PC-3 (cell line): Measurements from ENCODE around the gene FAM174B. TPM values are rescaled to one million over a fixed set of nuclear protein-coding genes. Genes with fewer than 3 reads are reported as not detected.

Experiments used
- ATAC-seq: fragments of 200-7000 bp; cut with Tn5 transposase; 2 replicates; pipeline ENCODE4 v1.9.1; 2020; ENCODE audit warnings: mild to moderate bottlenecking, moderate library complexity
- BruUV-seq: library from RNA; stranded (reverse); fragments of 400-500 nt; replicated peaks from 2 replicates; lab custom pipeline; 2021; lab: Mats Ljungman, UMichigan
- CTCF ChIA-PET: fragments of 300-600 bp; sonication (Branson Sonifier 250); formaldehyde crosslinking; loops from one replicate; lab custom pipeline; 2022; ENCODE audit warnings: antibody characterized with exemption; lab: Charles Lee
- POLR2A ChIA-PET: fragments of 300-600 bp; sonication (Branson Sonifier 250); formaldehyde crosslinking; loops from one replicate; lab custom pipeline; 2022; ENCODE audit warnings: antibody characterized with exemption; ENCODE audit not compliant: unreplicated experiment; lab: Charles Lee
- DNase-seq: peaks from one replicate; pipeline ENCODE4 v3.0.0-alpha.2; 2015
- H2AFZ ChIP-seq: fragments of 300-600 bp; sonication (generic); 2 replicates; pipeline ENCODE4 v1.6.0; 2016; ENCODE audit warnings: antibody characterized with exemption, low read length
- H3F3A ChIP-seq: fragments of 300-600 bp; sonication (generic); one replicate; pipeline ENCODE4 v1.6.0; 2017; ENCODE audit warnings: antibody characterized with exemption, low read length, control low read depth, mild to moderate bottlenecking; ENCODE audit not compliant: unreplicated experiment
- H3K27ac ChIP-seq: fragments of 300-600 bp; sonication (generic); 2 replicates; pipeline ENCODE4 v1.5.1; 2016; ENCODE audit warnings: mild to moderate bottlenecking, low read length
- H3K27me3 ChIP-seq: fragments of 300-600 bp; sonication (generic); 2 replicates; pipeline ENCODE4 v1.6.1; 2016; ENCODE audit warnings: low read length, mixed read lengths
- H3K36me3 ChIP-seq: fragments of 300-600 bp; sonication (generic); 2 replicates; pipeline ENCODE4 v1.6.1; 2016; ENCODE audit warnings: low read depth, mixed run types, low read length, mixed read lengths
- H3K4me1 ChIP-seq: fragments of 300-600 bp; sonication (generic); 2 replicates; pipeline ENCODE4 v1.5.1; 2016; ENCODE audit warnings: low read length; ENCODE audit not compliant: insufficient read depth
- H3K4me2 ChIP-seq: fragments of 300-600 bp; sonication (generic); 2 replicates; pipeline ENCODE4 v1.6.0; 2016; ENCODE audit warnings: low read length
- H3K4me3 ChIP-seq: fragments of 300-600 bp; sonication (generic); 2 replicates; pipeline ENCODE4 v1.5.1; 2016; ENCODE audit warnings: mild to moderate bottlenecking, low read length, mixed read lengths
- H3K79me2 ChIP-seq: fragments of 300-600 bp; sonication (generic); 2 replicates; pipeline ENCODE4 v1.6.1; 2017; ENCODE audit warnings: low read length, mixed read lengths
- H3K9ac ChIP-seq: fragments of 300-600 bp; sonication (generic); 2 replicates; pipeline ENCODE4 v1.6.0; 2016; ENCODE audit warnings: mild to moderate bottlenecking, low read length
- H3K9me2 ChIP-seq: fragments of 300-600 bp; sonication (generic); replicated peaks from 2 replicates; pipeline ENCODE4 v1.6.1; 2016; ENCODE audit warnings: mixed run types, low read length, mixed read lengths
- H3K9me3 ChIP-seq: fragments of 300-600 bp; sonication (generic); 2 replicates; pipeline ENCODE4 v1.6.1; 2016; ENCODE audit warnings: low read length, mixed read lengths
- H4K20me1 ChIP-seq: fragments of 300-600 bp; sonication (generic); 2 replicates; pipeline ENCODE4 v1.6.1; 2016; ENCODE audit warnings: low read length, mixed read lengths
- CTCF ChIP-seq: fragments of 300-600 bp; sonication (generic); conservative IDR thresholded peaks from 2 replicates; pipeline ENCODE4 v1.5.1; 2017; ENCODE audit warnings: antibody characterized with exemption, low read depth, mild to moderate bottlenecking, low read length
- EZH2 ChIP-seq: fragments of 300-600 bp; sonication (generic); IDR thresholded peaks from one replicate; pipeline ENCODE4 v1.6.1; 2017; ENCODE audit warnings: antibody characterized with exemption, mild to moderate bottlenecking, low read length; ENCODE audit not compliant: unreplicated experiment
- EZH2phosphoT487 ChIP-seq: fragments of 300-600 bp; sonication (generic); IDR thresholded peaks from 2 replicates; pipeline ENCODE4 v1.6.1; 2018; ENCODE audit warnings: mild to moderate bottlenecking, antibody characterized with exemption, low read length, borderline replicate concordance
- intact Hi-C: fragments of 100-400 bp; cut with micrococcal nuclease; formaldehyde crosslinking; loops from 2 replicates; pipeline ENCODE4 v1.9.0; 2023
- total RNA-seq: library from RNA; depleted of rRNA; stranded (reverse); fragments of >200 nt; gene quantifications from 2 replicates; pipeline ENCODE4 v1.2.3, GENCODE V29; 2014

Gene FAM174B
- total RNA-seq, 1 experiment from 2014 or later = 9.6 TPM

GRCh38 chr15:92579931-92580470, 75.6 kb downstream of the FAM174B start:
- Histone ChIP-seq H4K20me1 (no peaks in the 10 kb centered on the region), H3K4me3 (no peak overlapping the region), H3F3A (no peaks in the 10 kb centered on the region), H2AFZ (no peak overlapping the region), H3K27me3 (peaks cover 98% of the 10 kb centered on the region), H3K9me2 (no peaks in the 10 kb centered on the region), H3K27ac (no peak overlapping the region), H3K4me2 (no peak overlapping the region), H3K79me2 (no peaks in the 10 kb centered on the region), H3K9ac (no peak overlapping the region), H3K36me3 (no peaks in the 10 kb centered on the region), H3K9me3 (no peaks in the 10 kb centered on the region), H3K4me1 (no peaks in the 10 kb centered on the region)
- BruUV-seq = no TSS peak
- no peak for ATAC-seq
- intact Hi-C loops = no loop called here
- no peak for TF ChIP-seq CTCF
- no peak for TF ChIP-seq EZH2
- TF ChIP-seq EZH2phosphoT487 = no peak
- POLR2A ChIA-PET = no interaction called here
- CTCF ChIA-PET = no interaction called here
- DNase-seq = no peak

DNA sequence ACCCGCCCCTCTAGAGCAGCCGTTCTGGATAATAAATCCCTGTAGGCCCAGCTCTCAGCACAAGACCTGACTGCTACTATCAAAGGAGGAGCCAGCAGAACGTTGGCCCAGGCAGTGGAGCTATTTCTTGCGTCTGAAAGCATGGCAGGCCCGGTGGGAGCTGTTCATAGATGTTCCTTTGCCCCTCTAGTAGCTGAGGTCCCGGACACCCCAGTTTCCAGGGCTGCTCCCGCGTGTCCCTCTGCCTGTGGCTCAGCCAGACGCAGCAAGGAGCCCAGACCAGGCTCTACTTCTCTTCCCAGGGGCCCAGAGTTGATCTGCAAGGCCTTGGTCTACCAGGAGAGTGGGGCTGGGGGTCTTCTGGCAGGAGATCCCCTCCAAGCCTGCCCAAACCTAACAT, 76.1 kb downstream of the FAM174B start:
- BruUV-seq = no TSS peak
- Histone ChIP-seq H3K9me2 (no peaks in the 10 kb centered on the region), H3K36me3 (no peaks in the 10 kb centered on the region), H3K4me1 (no peaks in the 10 kb centered on the region), H3K9ac (no peak overlapping the region), H3F3A (no peaks in the 10 kb centered on the region), H3K79me2 (no peaks in the 10 kb centered on the region), H3K27me3 (peaks cover 98% of the 10 kb centered on the region), H3K9me3 (no peaks in the 10 kb centered on the region), H2AFZ (no peak overlapping the region), H4K20me1 (no peaks in the 10 kb centered on the region), H3K4me3 (no peak overlapping the region), H3K4me2 (no peak overlapping the region), H3K27ac (no peak overlapping the region)
- ATAC-seq (no peak), DNase-seq (no peak)
- CTCF ChIA-PET = no interaction called here
- POLR2A ChIA-PET = no interaction called here
- intact Hi-C loops = no loop called here
- TF ChIP-seq CTCF (no peak), EZH2 (no peak), EZH2phosphoT487 (no peak)

- H4K20me1 ChIP-seq = no peaks in the 10 kb centered on the region
- TF ChIP-seq EZH2 (no peak), EZH2phosphoT487 (no peak), CTCF (no peak)
- H3K4me2 ChIP-seq = no peak overlapping the region
- no peaks in the 10 kb centered on the region for H3K36me3 ChIP-seq
- peaks cover 98% of the 10 kb centered on the region for H3K27me3 ChIP-seq
- no peaks in the 10 kb centered on the region for H3K4me1 ChIP-seq
- POLR2A ChIA-PET = no interaction called here
- no peak for ATAC-seq
- H3F3A ChIP-seq = no peaks in the 10 kb centered on the region
- CTCF ChIA-PET = no interaction called here
- no peak overlapping the region for H3K27ac ChIP-seq
- intact Hi-C loops = no loop called here
- no peak overlapping the region for H2AFZ ChIP-seq
- no peak overlapping the region for H3K9ac ChIP-seq
- no peak for DNase-seq
- H3K9me2 ChIP-seq = no peaks in the 10 kb centered on the region
- no peaks in the 10 kb centered on the region for H3K79me2 ChIP-seq
- BruUV-seq = no TSS peak
- H3K9me3 ChIP-seq = no peaks in the 10 kb centered on the region
- H3K4me3 ChIP-seq = no peak overlapping the region
Observed at GRCh38 chr15:92578096-92578835, 77.3 kb downstream of the FAM174B start.
